Measurements from ENCODE around the gene WDFY3. TPM values are rescaled to one million over a fixed set of nuclear protein-coding genes. Genes with fewer than 3 reads are reported as not detected.

WDFY3 gene
- total and polyA plus RNA-seq, 2 experiments from 2014 or later, result 8.0 to 89.0 TPM

GRCh38 chr4:84913176-84913575 lies 53.3 kb downstream of the WDFY3 start:
- H3K4me3 ChIP-seq, result no peak overlapping the region
- peaks cover 37% of the 10 kb centered on the region for H3K4me1 Mint-ChIP-seq
- H3K4me1 ChIP-seq (ENCODE audit: insufficient read depth), result peaks cover 41% of the 10 kb centered on the region
- no peaks in the 10 kb centered on the region for H3F3A ChIP-seq (replicated peaks; ENCODE audit: low read depth)
- H3K27ac ChIP-seq (ENCODE audit: low read depth), result no peak overlapping the region
- H3K36me3 Mint-ChIP-seq (ENCODE audit: low read depth), result peaks cover 30% of the 10 kb centered on the region
- H3K36me3 ChIP-seq (ENCODE audit: insufficient read depth), result no peaks in the 10 kb centered on the region
- H3K79me2 ChIP-seq (replicated peaks; ENCODE audit: insufficient read depth), result peaks cover 70% of the 10 kb centered on the region
- no peaks in the 10 kb centered on the region for H4K20me1 ChIP-seq (replicated peaks; ENCODE audit: insufficient read depth)
- H2AFZ ChIP-seq, result no peak overlapping the region
- TF ChIP-seq ZNF331 (CRISPR knock-in tag; IDR thresholded peaks at IDR 0.05; ENCODE audit: low read depth), result no peak
- TF ChIP-seq EZH2 (IDR thresholded peaks at IDR 0.05; ENCODE audit: low read depth, unreplicated experiment), result no peak
- no peak for TF ChIP-seq EZH2phosphoT487 (IDR thresholded peaks at IDR 0.05; ENCODE audit: unreplicated experiment)
- no peak for TF ChIP-seq POLR2AphosphoS5 (IDR thresholded peaks at IDR 0.05; ENCODE audit: low read depth)
- TF ChIP-seq CREB1 (CRISPR knock-in tag; IDR thresholded peaks at IDR 0.05; ENCODE audit: low read depth), result no peak
- TF ChIP-seq JUNB (IDR thresholded peaks at IDR 0.05; ENCODE audit: unreplicated experiment), result no peak
- no peak for TF ChIP-seq STAT1 (IDR thresholded peaks at IDR 0.05; ENCODE audit: unreplicated experiment)
- TF ChIP-seq ZNF114 (CRISPR knock-in tag; IDR thresholded peaks at IDR 0.05), result no peak
- no peak for TF ChIP-seq NANOG (IDR thresholded peaks at IDR 0.05; ENCODE audit: borderline replicate concordance)
- TF ChIP-seq CTCF (conservative IDR thresholded peaks at IDR 0.05; ENCODE audit: low read depth in 2 of 2), result no peak
- no peak for TF ChIP-seq ETS1 (IDR thresholded peaks at IDR 0.05)
- H3K27me3 Mint-ChIP-seq (ENCODE audit: insufficient read depth, low read depth, poor library complexity), result no peaks in the 10 kb centered on the region
- no peak overlapping the region for H3K4me3 Mint-ChIP-seq
- H3K27ac Mint-ChIP-seq, result no peak overlapping the region; the same call in 1 of the 2 replicates
- H3K9me2 ChIP-seq (ENCODE audit: insufficient read depth), result no peaks in the 10 kb centered on the region
- DNase-seq (ENCODE audit: low spot score) (no peak), ATAC-seq (no peak)
- no peaks in the 10 kb centered on the region for H3K27me3 ChIP-seq (ENCODE audit: insufficient read depth)
- no peaks in the 10 kb centered on the region; the same call in 2 of the 3 replicates for H3K9me3 Mint-ChIP-seq
- H3K4me2 ChIP-seq, result no peak overlapping the region

- TF ChIP-seq JUNB (IDR thresholded peaks at IDR 0.05; ENCODE audit: unreplicated experiment) (no peak), EZH2phosphoT487 (IDR thresholded peaks at IDR 0.05; ENCODE audit: unreplicated experiment) (no peak), EZH2 (IDR thresholded peaks at IDR 0.05; ENCODE audit: low read depth, unreplicated experiment) (no peak), CTCF (conservative IDR thresholded peaks at IDR 0.05; ENCODE audit: low read depth in 2 of 2) (no peak), STAT1 (IDR thresholded peaks at IDR 0.05; ENCODE audit: unreplicated experiment) (no peak)
- DNase-seq (ENCODE audit: low spot score), result no peak
- Histone ChIP-seq H4K20me1 (replicated peaks; ENCODE audit: insufficient read depth) (no peaks in the 10 kb centered on the region), H3K4me1 (ENCODE audit: insufficient read depth) (peaks cover 42% of the 10 kb centered on the region), H3K9me2 (ENCODE audit: insufficient read depth) (no peaks in the 10 kb centered on the region), H3F3A (replicated peaks; ENCODE audit: low read depth) (no peaks in the 10 kb centered on the region), H3K79me2 (replicated peaks; ENCODE audit: insufficient read depth) (peaks cover 66% of the 10 kb centered on the region), H3K36me3 (ENCODE audit: insufficient read depth) (no peaks in the 10 kb centered on the region), H3K27me3 (ENCODE audit: insufficient read depth) (no peaks in the 10 kb centered on the region), H3K4me3 (no peak overlapping the region), H3K27ac (ENCODE audit: low read depth) (no peak overlapping the region), H2AFZ (no peak overlapping the region), H3K4me2 (no peak overlapping the region)
- Mint-ChIP-seq H3K4me1 (peaks cover 37% of the 10 kb centered on the region), H3K27ac (no peak overlapping the region), H3K36me3 (ENCODE audit: low read depth) (peaks cover 30% of the 10 kb centered on the region), H3K27me3 (ENCODE audit: insufficient read depth, low read depth, poor library complexity) (no peaks in the 10 kb centered on the region), H3K4me3 (no peak overlapping the region), H3K9me3 (no peaks in the 10 kb centered on the region; the same call in 2 of the 3 replicates)
- ATAC-seq, result no peak
Measured at GRCh38 chr4:84912741-84913140, 53.7 kb downstream of the WDFY3 start.
